Right lobe of liver (tissue), 4 donors: Measurements from ENCODE around the gene BST2.

ENCODE experiments used
- POLR2A ChIP-seq: fragments of 450-650 bp; IDR thresholded peaks from one replicate; pipeline ENCODE4 v1.6.1; 2017; ENCODE audit warnings: antibody characterized with exemption, mild to moderate bottlenecking
- TF ChIP-seq, protein P1 (sequence below), 4 donors: fragments of 200-600 bp in 3 of 4; fragments of 450-650 bp in 1 of 4; IDR thresholded peaks; one replicate each; pipeline versions ENCODE4 v1.5.1 to v1.8.0; 2016 to 2022; ENCODE audit warnings: antibody characterized with exemption in 4 of 4, mild to moderate bottlenecking in 2 of 4
- donor health status: DM: no; HTN: no; CAD: no.
- donor health status: DM: no; HTN: no; CAD: no.
- donor health status: DM: no; HTN: yes; CAD: no.

- TF ChIP-seq, protein P1, sequence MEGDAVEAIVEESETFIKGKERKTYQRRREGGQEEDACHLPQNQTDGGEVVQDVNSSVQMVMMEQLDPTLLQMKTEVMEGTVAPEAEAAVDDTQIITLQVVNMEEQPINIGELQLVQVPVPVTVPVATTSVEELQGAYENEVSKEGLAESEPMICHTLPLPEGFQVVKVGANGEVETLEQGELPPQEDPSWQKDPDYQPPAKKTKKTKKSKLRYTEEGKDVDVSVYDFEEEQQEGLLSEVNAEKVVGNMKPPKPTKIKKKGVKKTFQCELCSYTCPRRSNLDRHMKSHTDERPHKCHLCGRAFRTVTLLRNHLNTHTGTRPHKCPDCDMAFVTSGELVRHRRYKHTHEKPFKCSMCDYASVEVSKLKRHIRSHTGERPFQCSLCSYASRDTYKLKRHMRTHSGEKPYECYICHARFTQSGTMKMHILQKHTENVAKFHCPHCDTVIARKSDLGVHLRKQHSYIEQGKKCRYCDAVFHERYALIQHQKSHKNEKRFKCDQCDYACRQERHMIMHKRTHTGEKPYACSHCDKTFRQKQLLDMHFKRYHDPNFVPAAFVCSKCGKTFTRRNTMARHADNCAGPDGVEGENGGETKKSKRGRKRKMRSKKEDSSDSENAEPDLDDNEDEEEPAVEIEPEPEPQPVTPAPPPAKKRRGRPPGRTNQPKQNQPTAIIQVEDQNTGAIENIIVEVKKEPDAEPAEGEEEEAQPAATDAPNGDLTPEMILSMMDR (IDR thresholded peaks at IDR 0.05): no peak
- no peak for TF ChIP-seq POLR2A
Observed at GRCh38 chr19:17365361-17365760, 40.1 kb downstream of the BST2 start.
